DMS153 treated with DMSO at 0.1 percent for 48 hours (cell line): ENCODE data around the gene OR1J2.
"Not testable (repeated sequence)": the region's sequence is repeated elsewhere in the genome, so short reads cannot be mapped to it uniquely, and the experiment has no call there.

Source experiments
- DNase-seq: peaks from one replicate; lab custom pipeline; 2025; ENCODE audit not compliant: unreplicated experiment; lab: John Stamatoyannopoulos, UW

The OR1J2 gene, protein sequence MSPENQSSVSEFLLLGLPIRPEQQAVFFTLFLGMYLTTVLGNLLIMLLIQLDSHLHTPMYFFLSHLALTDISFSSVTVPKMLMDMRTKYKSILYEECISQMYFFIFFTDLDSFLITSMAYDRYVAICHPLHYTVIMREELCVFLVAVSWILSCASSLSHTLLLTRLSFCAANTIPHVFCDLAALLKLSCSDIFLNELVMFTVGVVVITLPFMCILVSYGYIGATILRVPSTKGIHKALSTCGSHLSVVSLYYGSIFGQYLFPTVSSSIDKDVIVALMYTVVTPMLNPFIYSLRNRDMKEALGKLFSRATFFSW

DNA sequence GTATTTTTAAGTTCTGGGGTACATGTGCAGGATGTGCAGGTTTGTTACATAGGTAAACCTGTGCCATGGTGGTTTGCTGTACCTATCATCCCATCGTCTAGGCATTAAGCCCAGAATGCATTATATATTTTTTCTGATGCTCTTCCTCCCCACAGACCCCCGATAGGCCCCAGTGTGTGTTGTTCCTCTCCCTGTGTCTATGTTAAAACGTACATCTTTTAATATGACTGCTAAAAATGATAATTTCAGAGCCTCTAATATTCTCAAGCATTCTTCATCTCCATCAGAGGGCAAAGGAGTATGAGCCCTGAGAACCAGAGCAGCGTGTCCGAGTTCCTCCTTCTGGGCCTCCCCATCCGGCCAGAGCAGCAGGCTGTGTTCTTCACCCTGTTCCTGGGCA lies at the start of gene OR1J2:
Gene OR1J2 (plus strand): TSS at position 301 of the 400 bp plus-strand sequence. CDS start 0 bp downstream, at position 301.
- no peak for DNase-seq

DNA sequence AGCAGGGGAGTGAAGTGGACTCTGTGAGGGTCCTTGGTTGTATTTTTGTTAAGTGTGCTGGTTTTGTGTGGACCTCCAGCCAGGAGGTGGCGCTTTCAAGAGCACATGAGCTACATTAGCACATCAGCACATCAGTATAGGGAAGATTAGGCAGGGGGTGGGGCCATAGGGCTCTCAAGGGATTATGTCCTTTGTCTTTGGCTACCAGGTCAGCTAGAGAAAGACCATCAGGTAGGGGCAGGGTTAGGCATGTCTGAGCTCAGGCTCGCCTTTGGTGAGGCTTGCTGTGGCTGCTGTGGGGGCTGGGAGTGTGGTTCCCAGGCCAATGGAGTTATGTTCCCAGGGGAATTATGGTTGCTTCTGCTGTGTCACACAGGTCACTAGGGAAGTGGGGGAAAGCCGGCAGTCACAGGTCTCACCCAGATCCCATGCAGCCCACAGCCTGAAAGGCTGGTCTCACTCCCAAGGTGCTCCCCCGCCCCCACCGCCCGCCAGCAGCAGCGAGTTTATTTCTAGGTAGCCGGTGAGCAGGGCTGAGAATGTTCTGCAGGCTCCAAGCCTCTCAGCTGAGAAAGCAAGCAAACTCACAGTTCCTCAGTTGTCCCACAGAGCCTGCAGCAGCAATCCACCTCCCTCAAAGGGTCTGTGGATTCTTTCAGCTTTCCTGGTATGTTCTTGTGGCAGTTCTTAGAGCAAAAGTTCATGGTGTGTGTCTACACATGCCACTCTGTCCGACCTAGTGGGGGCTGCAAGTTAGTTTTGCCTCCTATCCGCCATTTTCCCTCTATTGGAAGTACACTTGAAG lies 46.6 kb upstream of the OR1J2 start:
- DNase-seq = peak; percentile 30

DNA sequence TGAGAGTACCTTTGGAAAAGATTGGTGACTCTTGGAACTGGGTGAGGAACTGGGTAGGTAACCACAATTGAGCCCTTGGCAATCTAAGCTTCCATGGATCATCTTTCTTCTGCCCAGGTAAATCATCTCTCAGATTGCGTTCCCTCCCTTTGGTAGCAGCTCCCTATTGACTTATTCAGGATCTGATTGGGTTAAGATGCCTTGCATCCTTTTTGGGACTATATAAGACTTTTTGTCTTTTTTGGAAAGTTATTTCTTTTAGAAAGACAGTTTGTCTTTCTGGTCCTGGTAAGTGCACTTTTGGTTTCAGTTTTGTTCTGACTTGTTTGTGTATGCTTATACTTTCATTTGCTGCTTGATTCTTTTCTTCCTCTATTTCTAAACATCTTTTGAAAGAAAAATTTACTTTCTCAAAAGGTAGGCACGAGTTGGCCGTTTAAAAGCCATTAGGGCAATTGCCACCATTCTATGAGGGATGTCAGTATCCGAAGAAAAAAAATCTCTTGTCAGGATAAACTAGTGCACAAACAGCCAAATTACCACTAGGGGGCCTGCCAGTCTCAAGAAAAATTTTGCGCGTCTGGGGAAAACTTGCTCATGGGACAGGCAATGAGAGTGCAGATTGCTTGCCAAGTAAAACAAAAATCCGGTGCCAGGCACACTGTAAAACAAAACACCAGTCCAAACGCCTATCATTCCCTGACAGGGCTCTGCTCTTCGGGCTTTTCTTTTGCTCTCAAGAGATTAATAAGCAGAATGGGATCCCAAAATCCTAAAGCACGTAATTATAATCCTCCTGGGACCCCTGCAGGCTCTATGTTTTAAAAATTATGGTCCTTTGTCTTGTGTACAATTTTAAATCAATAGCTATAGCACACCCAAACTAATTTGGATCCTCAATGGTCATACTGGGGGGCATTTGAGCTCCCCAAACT lies 45.7 kb upstream of the OR1J2 start:
- DNase-seq = peak; percentile 84

GRCh38 chr9:122466456-122466855 lies 44.1 kb upstream of the OR1J2 start:
- DNase-seq = no peak

GRCh38 chr9:122468735-122469134 lies 41.9 kb upstream of the OR1J2 start:
- DNase-seq = no peak

GRCh38 chr9:122474561-122474960 lies 36.0 kb upstream of the OR1J2 start:
- DNase-seq = no peak

DNA sequence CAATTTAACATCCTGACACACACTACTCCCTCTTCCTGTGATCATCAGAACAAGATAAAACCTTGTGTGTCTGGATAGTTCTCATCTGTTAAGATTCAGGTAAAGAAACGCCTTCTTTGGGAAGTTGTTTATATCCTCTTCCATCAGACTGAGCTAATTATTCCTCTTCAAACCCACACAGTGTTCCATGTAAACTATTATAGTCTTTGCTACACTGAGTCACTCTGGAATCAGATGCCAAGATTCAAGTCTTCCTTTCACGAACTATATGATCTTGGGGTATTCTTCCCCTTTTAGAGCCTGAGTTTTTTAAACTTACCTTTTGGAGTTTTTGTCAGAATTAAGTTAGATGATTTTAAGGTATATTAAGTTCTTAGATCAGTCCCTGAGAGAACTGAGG lies 34.9 kb upstream of the OR1J2 start:
- DNase-seq = no peak

GRCh38 chr9:122477346-122477745 lies 33.3 kb upstream of the OR1J2 start:
- DNase-seq = no peak

DNA sequence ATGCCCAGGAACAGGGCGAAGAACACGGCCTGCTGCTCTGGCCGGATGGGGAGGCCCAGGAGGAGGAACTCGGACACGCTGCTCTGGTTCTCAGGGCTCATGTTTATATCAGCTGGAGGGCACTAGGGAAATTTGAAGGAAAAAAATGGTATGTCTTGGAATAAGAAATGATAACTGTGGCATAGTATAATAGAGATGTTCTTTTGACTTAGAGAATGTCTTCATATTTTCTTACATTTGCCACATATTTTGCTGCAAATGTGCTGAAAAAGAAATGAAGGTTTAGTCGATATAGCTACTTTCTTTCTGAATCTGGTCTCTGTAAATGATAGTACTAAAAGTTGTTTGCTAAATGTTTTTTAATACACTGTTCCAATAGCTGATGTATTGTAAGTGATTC lies 32.8 kb upstream of the OR1J2 start, which contains the start of gene OR1J1:
Gene OR1J1 (minus strand): TSS at position 101 of the 400 bp plus-strand sequence. CDS start 0 bp downstream, at position 101.
- no peak for DNase-seq

GRCh38 chr9:122479062-122479461 lies 31.5 kb upstream of the OR1J2 start:
- DNase-seq = no peak

GRCh38 chr9:122498883-122499288 lies 11.7 kb upstream of the OR1J2 start:
- DNase-seq = no peak

DNA sequence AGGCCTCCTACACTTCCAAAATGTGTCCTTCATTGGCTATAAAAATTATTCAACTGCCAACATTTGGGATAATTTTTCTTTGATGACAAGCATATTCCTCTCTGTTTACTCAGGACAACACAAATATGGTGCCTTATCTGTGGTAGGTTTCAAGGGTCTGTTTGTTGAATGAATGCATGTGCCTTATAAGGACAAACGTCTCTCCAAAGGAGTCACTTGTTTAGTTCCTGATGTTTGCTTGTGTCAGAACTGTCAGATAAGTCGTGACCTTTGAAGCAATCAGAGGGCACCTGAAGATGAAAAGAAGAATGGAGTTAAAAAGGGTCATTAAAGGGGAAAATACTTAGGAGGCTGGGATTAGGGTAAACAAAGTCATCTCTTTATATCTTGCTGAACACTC lies 3.6 kb upstream of the OR1J2 start:
- no peak for DNase-seq

GRCh38 chr9:122518226-122518625 lies 7.6 kb downstream of the OR1J2 start:
- no peak for DNase-seq

DNA sequence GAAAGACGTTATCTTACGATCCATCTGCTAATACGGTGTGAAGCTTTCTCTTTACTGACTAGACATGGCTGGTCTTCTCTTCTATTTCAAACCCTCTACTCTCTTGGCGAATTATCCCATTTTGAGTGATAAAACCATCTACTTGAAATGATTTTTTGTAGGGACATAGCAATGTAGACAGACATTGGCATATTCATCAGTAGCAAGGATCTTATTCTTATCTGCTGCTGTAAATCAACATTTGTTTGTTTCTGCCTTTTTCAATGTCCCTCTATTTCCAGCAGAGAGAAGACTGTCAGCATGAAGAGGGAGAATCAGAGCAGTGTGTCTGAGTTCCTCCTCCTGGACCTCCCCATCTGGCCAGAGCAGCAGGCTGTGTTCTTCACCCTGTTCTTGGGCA lies 8.2 kb downstream of the OR1J2 start, which contains the start of gene OR1J4:
Gene OR1J4 (plus strand): TSS at position 301 of the 400 bp plus-strand sequence. CDS start 0 bp downstream, at position 301.
- DNase-seq = no peak

- DNase-seq = no peak
These were observed 8.8 kb downstream of the OR1J2 start for GRCh38 chr9:122519376-122519775.

- no peak for DNase-seq
These were observed 16.0 kb downstream of the OR1J2 start for GRCh38 chr9:122526602-122527001.

DNA sequence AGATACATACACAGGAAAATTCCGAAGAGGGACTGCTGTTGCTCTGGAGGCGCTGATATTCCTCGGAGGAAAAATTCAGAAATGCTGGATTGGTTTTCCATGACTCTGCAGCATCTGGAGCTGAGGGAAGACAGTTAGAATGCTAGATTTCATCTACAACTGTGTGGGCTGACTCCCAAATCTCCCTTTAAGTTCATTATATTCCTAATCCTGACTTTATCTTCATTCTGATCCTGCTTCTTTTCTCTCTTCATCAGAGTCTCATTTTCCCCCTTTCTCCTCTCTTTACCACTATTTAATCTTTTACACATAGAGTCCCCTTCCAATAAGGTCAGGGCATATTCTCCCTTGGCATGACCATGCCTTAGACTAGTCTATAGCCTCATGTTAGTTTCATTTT lies 16.6 kb downstream of the OR1J2 start, which contains the start of gene OR1N1:
Gene OR1N1 (minus strand): TSS at position 101 of the 400 bp plus-strand sequence. CDS start 0 bp downstream, at position 101.
- DNase-seq = no peak

DNA sequence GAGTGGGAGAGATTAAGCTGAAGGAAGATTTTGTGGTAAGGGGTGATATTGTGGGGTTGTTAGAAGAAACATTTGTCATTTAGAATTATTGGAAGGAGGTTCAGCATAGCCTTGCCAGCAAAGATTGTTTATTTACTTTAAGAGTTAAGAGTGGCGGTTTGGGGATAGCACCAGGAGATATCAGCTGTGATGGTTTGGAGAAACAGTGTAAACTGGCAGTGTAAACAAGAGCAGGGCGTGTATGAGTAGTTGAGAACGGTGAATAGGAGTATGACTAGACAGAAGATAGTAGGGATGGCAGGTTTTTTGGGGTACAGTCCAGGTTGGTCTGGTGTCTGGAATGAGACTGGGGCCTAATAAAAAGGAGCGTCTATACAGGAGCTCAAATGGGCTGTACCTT lies 20.6 kb downstream of the OR1J2 start:
- not testable (repeated sequence) for DNase-seq

DNA sequence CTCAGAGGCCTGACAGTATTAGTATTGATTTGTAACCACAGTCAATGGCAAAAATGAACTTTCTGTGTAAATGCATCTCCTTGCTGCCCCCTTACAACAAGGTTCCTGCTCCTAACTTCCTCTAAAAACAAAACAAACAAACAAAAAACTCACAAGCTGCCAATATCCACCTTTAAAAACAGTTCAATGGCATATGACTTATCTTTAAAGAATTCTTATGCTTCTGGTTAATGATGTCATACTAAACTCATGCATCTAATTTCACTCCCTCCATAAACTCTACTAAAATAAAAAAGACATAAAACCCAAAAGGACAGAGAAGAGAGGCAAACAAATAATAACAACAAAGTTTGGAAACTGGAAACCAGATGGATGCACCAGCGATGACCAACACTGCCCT lies 25.5 kb downstream of the OR1J2 start:
- no peak for DNase-seq

GRCh38 chr9:122537066-122537465 lies 26.5 kb downstream of the OR1J2 start:
- not testable (repeated sequence) for DNase-seq

- DNase-seq = no peak
These were observed 28.2 kb downstream of the OR1J2 start for GRCh38 chr9:122538757-122539156.
